ENCODE data around the gene WNT2B.

DNA sequence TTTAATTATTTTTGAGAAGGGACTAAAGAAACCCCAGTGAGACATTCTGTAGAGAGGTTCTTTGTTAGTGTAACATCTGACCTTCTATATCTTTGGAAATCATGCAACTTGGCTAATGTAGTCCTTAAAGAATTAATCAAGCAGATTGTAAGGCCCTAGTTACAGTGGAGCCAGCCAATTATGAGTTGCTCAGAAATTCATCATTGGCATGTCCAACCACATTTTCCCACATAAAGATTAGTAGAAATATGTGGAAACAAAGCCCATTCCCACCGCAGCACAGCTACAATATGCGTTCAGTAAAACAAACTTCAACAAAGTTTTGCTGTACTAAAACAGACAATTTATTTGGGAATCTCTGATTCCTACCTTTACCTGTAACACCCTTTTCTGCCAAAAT, 27.8 kb downstream of the WNT2B start:
- TF ChIP-seq, protein P1, sequence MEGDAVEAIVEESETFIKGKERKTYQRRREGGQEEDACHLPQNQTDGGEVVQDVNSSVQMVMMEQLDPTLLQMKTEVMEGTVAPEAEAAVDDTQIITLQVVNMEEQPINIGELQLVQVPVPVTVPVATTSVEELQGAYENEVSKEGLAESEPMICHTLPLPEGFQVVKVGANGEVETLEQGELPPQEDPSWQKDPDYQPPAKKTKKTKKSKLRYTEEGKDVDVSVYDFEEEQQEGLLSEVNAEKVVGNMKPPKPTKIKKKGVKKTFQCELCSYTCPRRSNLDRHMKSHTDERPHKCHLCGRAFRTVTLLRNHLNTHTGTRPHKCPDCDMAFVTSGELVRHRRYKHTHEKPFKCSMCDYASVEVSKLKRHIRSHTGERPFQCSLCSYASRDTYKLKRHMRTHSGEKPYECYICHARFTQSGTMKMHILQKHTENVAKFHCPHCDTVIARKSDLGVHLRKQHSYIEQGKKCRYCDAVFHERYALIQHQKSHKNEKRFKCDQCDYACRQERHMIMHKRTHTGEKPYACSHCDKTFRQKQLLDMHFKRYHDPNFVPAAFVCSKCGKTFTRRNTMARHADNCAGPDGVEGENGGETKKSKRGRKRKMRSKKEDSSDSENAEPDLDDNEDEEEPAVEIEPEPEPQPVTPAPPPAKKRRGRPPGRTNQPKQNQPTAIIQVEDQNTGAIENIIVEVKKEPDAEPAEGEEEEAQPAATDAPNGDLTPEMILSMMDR (IDR thresholded peaks at IDR 0.05; ENCODE audit: low read depth, low read length): no peak
- no peak for TF ChIP-seq EZH2phosphoT487 (IDR thresholded peaks at IDR 0.05; ENCODE audit: low read depth)

Measured in OCI-LY3 (cell line).